SW480 (cell line): Measurements from ENCODE around the gene FRMD4A.
"Not testable (repeated sequence)": the region's sequence is repeated elsewhere in the genome, so short reads cannot be mapped to it uniquely, and the experiment has no call there.

ENCODE experiments used
- DNase-seq: peaks from one replicate; pipeline ENCODE4 v3.0.0-alpha.2; 2016; ENCODE audit warnings: low spot score

The FRMD4A gene

GRCh38 chr10:13911821-13912520, 418.8 kb downstream of the FRMD4A start:
- no peak for DNase-seq

DNA sequence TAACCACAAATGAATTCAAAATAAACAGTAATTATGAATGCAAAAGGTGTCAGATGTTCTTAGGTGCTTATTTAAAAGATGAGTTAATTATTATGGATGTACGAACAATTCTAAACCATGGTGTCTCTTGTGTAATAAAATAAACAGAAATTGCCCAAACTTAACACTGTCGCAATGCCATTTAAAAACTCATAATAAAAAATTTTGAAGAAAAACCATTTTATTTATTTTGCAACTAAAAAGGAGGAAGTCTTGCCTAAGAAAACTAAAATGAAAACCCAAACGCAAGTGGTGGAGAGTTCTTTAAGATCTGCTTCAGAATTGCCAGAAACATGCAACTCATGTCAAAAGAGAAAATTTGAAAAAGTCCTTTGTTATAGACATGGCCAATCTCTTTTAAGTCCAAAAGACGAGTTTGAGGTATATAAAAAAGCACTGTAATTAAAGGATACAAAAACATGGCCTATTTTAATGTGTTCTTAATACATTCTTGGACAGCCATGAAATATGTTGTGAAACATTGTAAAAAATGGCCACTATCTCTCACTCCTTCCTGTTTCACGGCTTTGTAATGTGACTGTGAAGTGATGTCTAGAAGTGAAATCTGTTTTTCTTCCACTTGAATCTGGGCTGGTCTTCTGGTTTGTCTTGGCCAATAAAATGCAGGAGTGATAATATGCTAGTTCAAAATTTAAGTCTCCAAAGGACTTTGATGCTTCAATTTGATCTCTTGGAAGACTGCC, 421.0 kb downstream of the FRMD4A start:
- no peak for DNase-seq

GRCh38 chr10:13908475-13908874, 422.2 kb downstream of the FRMD4A start:
- no peak for DNase-seq

GRCh38 chr10:13907570-13907969, 423.2 kb downstream of the FRMD4A start:
- no peak for DNase-seq

DNA sequence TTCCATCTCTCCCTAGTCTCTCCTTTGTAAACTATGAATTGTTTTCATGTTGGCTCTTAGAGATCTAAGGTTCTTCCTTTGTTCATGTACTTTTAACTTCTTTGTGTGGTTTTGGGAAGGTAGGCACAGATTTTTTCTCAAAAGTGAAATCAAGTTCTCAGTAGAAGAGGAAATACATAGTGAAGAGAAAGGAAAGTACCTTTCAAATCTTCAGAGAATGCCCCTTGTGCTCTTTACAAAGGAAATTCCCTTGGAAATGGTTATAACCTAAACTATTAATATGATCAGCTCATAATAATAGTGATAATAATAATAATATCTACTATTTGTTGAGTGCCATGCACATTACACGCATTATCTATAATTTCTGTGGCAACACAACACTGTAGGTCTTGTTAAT, 425.4 kb downstream of the FRMD4A start:
- DNase-seq, result no peak

- no peak for DNase-seq
Measured at GRCh38 chr10:13904064-13904463, 426.7 kb downstream of the FRMD4A start.

DNA sequence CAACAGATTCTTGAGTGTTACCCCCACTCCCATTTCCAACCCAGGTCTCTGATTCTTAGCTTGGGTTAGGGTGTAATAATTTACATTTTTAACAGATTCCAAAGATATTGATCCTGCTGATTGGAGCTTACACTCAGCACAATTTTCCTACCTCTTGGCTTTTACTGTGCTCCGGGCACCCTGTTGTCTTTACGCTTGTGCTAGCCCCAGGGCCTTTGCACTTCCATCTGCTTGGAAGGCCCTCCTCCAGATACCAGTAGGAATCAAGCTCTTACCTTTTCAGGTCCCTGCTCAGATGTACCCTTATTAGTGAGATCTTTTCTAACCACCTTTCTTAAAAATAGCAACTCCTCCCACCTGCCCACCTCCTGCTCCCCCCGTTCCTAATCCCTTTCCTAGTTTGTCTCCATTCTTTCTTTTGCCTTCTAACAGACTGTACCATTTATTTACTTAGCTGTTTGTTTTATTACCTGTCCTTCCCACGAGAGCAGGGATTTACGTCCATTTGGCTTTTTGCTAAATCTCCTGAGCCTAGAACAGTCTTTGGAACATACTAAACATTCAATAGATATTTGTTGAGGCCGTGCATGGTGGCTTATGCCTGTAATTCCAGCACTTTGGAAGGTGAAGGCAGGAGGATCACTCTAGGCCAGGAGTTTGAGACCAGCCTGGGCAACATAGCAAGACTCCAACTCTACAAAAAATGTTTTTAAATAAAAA, 427.7 kb downstream of the FRMD4A start:
- DNase-seq, result no peak

- no peak for DNase-seq
Measured at GRCh38 chr10:13899941-13900340, 430.8 kb downstream of the FRMD4A start.

- DNase-seq, result not testable (repeated sequence)
Measured at GRCh38 chr10:13896146-13896545, 434.6 kb downstream of the FRMD4A start.

GRCh38 chr10:13894412-13895093, 436.2 kb downstream of the FRMD4A start:
- DNase-seq, result no peak

DNA sequence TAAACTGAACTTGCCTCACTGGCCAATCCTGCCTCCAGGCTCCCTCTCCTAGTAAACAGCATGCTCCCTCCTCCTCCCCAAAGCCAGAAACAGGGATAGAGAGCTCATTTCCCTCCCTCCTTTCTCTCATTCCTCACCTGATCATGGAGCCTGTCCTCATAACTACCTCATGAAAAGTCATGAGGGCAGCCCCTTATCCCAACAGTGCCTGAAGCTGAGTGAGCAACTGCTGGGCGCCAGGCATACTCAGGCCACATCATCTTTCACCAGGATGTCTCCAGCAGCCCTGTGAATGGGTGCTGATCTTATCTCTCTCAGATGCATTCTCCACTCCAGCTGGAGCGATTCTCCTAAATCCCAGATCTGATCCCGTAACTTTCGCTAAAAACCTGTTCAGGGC, 436.8 kb downstream of the FRMD4A start:
- DNase-seq, result no peak

DNA sequence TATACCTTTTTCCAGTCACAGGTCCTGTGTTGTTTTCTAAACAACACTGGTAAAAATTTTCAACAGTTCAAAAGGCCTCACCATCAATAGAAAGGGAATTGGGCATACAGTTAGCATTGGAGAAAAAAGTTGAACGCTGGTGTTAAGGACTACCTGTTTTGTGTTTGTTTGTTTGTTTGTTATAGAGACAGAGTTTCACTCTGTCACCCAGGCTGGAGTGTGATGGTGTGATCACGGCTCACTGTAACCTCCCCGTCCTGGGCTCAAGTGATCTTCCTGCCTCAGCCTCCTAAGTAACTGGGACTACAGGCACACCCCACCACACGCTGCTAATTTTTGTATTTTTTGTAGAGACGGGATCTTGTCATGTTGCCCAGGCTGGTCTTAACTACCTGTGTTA, 437.9 kb downstream of the FRMD4A start:
- DNase-seq, result no peak

- no peak for DNase-seq
Measured at GRCh38 chr10:13892001-13892491, 438.7 kb downstream of the FRMD4A start.

GRCh38 chr10:13891128-13892000, 439.4 kb downstream of the FRMD4A start:
- no peak for DNase-seq

GRCh38 chr10:13890233-13891127, 440.2 kb downstream of the FRMD4A start:
- no peak for DNase-seq

DNA sequence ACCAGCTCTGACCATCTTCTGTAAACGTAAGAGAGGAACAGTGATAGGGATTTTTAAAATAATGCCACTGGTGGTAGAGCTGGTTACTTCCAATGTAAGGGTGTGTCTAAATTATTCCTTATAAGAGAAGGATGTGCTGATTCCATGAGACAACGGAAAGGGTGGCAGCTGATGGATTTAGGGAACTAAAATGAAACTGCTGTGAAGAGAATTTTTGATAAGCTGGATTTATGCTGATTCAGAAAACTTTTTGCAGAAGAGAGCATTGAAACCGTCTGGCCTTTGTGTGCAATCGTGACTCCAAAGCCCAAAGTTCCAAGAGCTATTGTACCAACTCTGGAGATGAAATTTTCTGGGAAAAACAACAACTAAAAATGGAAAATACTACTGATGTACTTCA, 443.0 kb downstream of the FRMD4A start:
- DNase-seq, result no peak

DNA sequence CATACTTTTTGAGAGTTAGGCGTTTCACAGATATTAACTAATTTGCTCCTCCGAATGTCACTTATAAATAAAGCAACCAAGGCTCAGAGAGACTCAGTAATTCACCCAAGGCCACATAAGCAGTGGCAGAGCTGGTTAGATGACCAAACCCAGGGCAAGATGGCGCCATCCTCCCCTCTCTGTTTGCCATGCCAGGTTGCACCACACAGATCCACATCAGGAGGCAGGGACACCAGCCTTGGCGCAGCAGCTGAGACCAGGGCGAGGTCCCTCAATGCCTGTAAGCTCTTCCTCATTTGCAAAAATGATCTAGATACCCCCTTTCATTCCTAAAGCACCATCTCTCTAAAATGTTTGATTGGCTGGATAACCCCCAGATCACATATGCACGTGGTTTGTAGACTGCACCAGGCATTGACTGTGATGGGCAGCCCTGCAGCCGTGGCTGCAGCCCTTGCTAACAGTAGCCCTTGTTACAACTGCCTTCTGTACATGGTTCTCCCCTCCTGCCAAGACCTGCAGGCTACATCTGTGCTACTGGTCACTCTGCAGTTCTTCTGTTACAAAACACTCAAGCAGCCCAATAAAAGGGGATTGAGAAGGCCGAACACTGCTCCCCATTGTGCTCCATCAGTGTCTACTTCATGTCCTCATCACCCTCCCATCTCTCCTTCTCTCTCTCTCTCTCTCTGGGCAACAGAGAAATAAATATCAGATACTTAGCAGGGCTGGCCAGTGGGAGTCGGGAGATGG, 445.3 kb downstream of the FRMD4A start:
- DNase-seq, result no peak

GRCh38 chr10:13883636-13884444, 446.9 kb downstream of the FRMD4A start:
- DNase-seq, result no peak
